Mesenchymal stem cell (in vitro differentiated cells and primary cell): ENCODE measurements around the gene PPP2R5D.
A peak's percentile ranks its signal among the peaks of the same experiment; 100 is the strongest.

Source experiments
- DNase-seq: peaks from one replicate; pipeline ENCODE4 v3.0.0-alpha.2; 2013
- H2AFZ ChIP-seq: one replicate; pipeline ENCODE4 v1.6.1; 2013; ENCODE audit warnings: low read depth, mild to moderate bottlenecking, control low read depth, inconsistent platforms, low read length, moderate library complexity
- H2AK5ac ChIP-seq: 2 replicates; pipeline ENCODE4 v1.6.1; 2013; ENCODE audit warnings: low read length, moderate library complexity, mild to moderate bottlenecking, inconsistent platforms; ENCODE audit not compliant: severe bottlenecking
- H2BK120ac ChIP-seq: one replicate; pipeline ENCODE4 v1.6.1; 2013; ENCODE audit warnings: low read depth, mild to moderate bottlenecking, inconsistent platforms, low read length, moderate library complexity
- H2BK12ac ChIP-seq, 2 experiments: one replicate each; pipeline ENCODE4 v1.6.1; 2013; ENCODE audit warnings: inconsistent platforms in 2 of 2, low read length in 2 of 2, mild to moderate bottlenecking in 2 of 2, moderate library complexity in 2 of 2, control low read depth in 1 of 2
- H2BK15ac ChIP-seq: one replicate; pipeline ENCODE4 v1.6.1; 2013; ENCODE audit warnings: mild to moderate bottlenecking, low read depth, inconsistent platforms; ENCODE audit not compliant: poor library complexity, severe bottlenecking
- H2BK5ac ChIP-seq: 2 replicates; pipeline ENCODE4 v1.6.1; 2013; ENCODE audit warnings: low read depth, mild to moderate bottlenecking, low read length, control low read depth, inconsistent platforms; ENCODE audit not compliant: poor library complexity, severe bottlenecking
- H3K14ac ChIP-seq, 2 experiments: one replicate each; pipeline ENCODE4 v1.6.1; 2013; ENCODE audit warnings: inconsistent platforms in 2 of 2, low read length in 2 of 2, control low read depth in 1 of 2, mild to moderate bottlenecking in 1 of 2, moderate library complexity in 1 of 2
- H3K18ac ChIP-seq, 2 experiments: one replicate each; pipeline ENCODE4 v1.6.1; 2013; ENCODE audit warnings: inconsistent platforms in 2 of 2, low read length in 2 of 2, control low read depth in 1 of 2, low read depth in 1 of 2, mild to moderate bottlenecking in 1 of 2
- H3K23ac ChIP-seq, 2 experiments: one replicate each; pipeline ENCODE4 v1.6.1; 2013; ENCODE audit warnings: inconsistent platforms in 2 of 2, low read length in 2 of 2, mild to moderate bottlenecking in 2 of 2, moderate library complexity in 2 of 2, control low read depth in 1 of 2
- H3K27ac ChIP-seq: 2 replicates; pipeline ENCODE4 v1.5.1; 2013; ENCODE audit warnings: mild to moderate bottlenecking, moderate library complexity, low read length, control low read depth, inconsistent platforms; ENCODE audit not compliant: poor library complexity, severe bottlenecking
- H3K27me3 ChIP-seq, 2 experiments: 2 replicates each; pipeline versions ENCODE4 v1.6.1 to v1.7.0; 2013; ENCODE audit warnings: low read length in 2 of 2, mild to moderate bottlenecking in 2 of 2, moderate library complexity in 2 of 2, control low read depth in 1 of 2, inconsistent platforms in 1 of 2; ENCODE audit not compliant: control insufficient read depth in 1 of 2, insufficient read depth in 1 of 2
- H3K36me3 ChIP-seq, 2 experiments: 2 replicates each; pipeline versions ENCODE4 v1.6.1 to v1.7.0; 2013; ENCODE audit warnings: low read length in 2 of 2, control low read depth in 1 of 2, inconsistent platforms in 1 of 2, low read depth in 1 of 2, mild to moderate bottlenecking in 1 of 2; ENCODE audit not compliant: insufficient read depth in 2 of 2, control insufficient read depth in 1 of 2
- H3K4ac ChIP-seq, 2 experiments: one replicate each; pipeline ENCODE4 v1.6.1; 2013; ENCODE audit warnings: inconsistent platforms in 2 of 2, low read length in 2 of 2, mild to moderate bottlenecking in 2 of 2, moderate library complexity in 2 of 2, control low read depth in 1 of 2, low read depth in 1 of 2
- H3K4me1 ChIP-seq: 2 replicates; pipeline ENCODE4 v1.6.1; 2013; ENCODE audit warnings: low read depth, low read length, control low read depth; ENCODE audit not compliant: control insufficient read depth, insufficient read depth
- H3K4me2 ChIP-seq: 2 replicates; pipeline ENCODE4 v1.6.1; 2013; ENCODE audit warnings: low read length, mild to moderate bottlenecking, inconsistent platforms; ENCODE audit not compliant: poor library complexity, severe bottlenecking
- H3K4me3 ChIP-seq, 2 experiments: 2 replicates each; pipeline versions ENCODE4 v1.5.1 to v1.7.0; 2013; ENCODE audit warnings: low read length in 2 of 2, mild to moderate bottlenecking in 2 of 2, control low read depth in 1 of 2, low read depth in 1 of 2; ENCODE audit not compliant: insufficient read depth in 1 of 2
- H3K79me1 ChIP-seq: replicated peaks from 2 replicates; pipeline ENCODE4 v1.6.1; 2013; ENCODE audit warnings: mild to moderate bottlenecking, control low read depth, low read length, inconsistent platforms; ENCODE audit not compliant: poor library complexity, severe bottlenecking
- H3K9ac ChIP-seq: 2 replicates; pipeline ENCODE4 v1.7.0; 2013; ENCODE audit warnings: mild to moderate bottlenecking, low read length, moderate library complexity
- H3K9me3 ChIP-seq: 2 replicates; pipeline ENCODE4 v1.7.0; 2013; ENCODE audit warnings: mild to moderate bottlenecking, low read length; ENCODE audit not compliant: control insufficient read depth
- H4K8ac ChIP-seq: one replicate; pipeline ENCODE4 v1.6.1; 2013; ENCODE audit warnings: inconsistent platforms, mild to moderate bottlenecking, low read length, moderate library complexity
- H4K91ac ChIP-seq: one replicate; pipeline ENCODE4 v1.6.1; 2013; ENCODE audit warnings: mild to moderate bottlenecking, low read length, inconsistent platforms
- WGBS: methylation state at CpG from one replicate; pipeline ENCODE4 v1.1.7; 2013; ENCODE audit warnings: mixed read lengths; 5-methylcytosine and 5-hydroxymethylcytosine counted together

PPP2R5D gene

DNA sequence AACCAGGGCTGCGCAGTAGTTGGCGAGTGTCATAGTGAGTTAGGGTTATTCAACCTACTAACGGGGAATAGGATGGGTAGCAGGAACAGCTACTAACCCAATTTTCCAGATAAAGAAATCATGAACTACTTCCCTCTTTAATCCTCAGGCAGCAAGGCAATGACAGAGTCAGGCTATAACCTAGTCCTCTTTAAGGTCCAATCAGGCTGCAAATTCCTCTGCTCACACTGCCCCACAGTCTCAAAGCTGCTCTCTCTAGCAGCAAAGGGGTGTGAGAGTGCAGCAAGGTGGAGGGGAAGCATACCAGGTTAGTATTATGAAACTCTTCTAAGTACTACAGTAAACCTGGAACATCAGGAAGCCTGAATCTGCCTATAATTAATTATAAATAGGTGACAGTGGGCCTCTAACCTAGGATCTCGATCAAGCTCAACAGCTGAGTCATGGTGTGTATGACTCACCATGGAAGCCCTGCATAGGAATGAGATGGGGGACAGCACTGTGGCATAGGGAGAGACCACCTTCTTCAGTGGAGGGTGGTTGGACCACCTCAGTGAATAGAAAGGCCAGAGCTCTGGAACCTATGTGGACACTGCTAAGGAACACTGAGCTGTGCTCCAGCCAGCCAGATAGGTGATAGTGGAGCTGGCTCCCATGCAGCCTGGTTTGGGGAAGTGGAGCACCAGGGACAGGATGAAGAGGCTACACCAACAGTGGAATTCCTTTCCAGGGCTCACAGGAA is 13.3 kb upstream of the PPP2R5D start:
- Histone ChIP-seq H3K4me2 (no peak overlapping the region), H3K9ac (no peak overlapping the region), H3K4me1 (peaks cover 8% of the 10 kb centered on the region), H3K36me3 (peaks cover 31 to 40% of the 10 kb centered on the region in 2 experiments), H2BK12ac (no peak overlapping the region), H4K91ac (no peak overlapping the region), H3K4me3 (no peak overlapping the region), H2BK120ac (no peak overlapping the region), H3K79me1 (peaks cover 15% of the 10 kb centered on the region), H3K27me3 (no peaks in the 10 kb centered on the region), H2AK5ac (no peak overlapping the region), H2BK15ac (no peak overlapping the region), H3K27ac (no peak overlapping the region), H3K9me3 (no peaks in the 10 kb centered on the region), H3K14ac (no peak overlapping the region), H4K8ac (peak overlapping the region; percentile 7), H2BK5ac (no peak overlapping the region), H3K4ac (no peak overlapping the region), H3K18ac (no peak overlapping the region), H3K23ac (no peak overlapping the region), H2AFZ (no peak overlapping the region)
- WGBS = 68% methylated on average over 4 of the region's 4 CpGs
- peak; percentile 65 for DNase-seq

DNA sequence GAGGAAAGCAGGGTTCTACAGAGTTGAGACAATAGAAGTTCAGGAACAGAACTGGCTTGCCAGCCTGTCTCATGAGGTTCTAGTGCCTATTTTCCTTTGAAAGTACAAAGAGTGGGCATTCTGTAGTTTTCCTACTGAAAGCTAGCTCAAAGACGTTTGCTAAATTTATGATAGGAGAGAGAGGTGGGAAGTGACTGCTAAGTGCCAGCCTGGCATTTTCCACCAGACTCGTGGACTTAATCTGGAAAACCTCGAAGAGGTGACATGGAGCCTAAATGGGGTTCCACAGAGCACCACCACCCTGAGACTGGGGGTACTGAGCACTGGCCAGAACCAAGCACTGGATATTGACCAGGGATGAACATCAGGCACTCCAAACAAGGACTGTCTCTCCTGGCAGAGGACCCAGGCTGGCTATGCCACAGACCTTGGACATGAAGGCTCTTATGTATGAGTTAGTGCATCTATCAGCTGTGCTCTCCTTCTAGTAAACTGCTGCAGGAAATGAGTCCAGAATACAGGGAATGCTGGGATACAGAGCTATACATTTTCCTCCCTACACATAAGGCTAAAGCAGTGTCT is 12.5 kb upstream of the PPP2R5D start:
- Histone ChIP-seq H3K18ac (no peak overlapping the region), H4K8ac (no peak overlapping the region), H2BK12ac (no peak overlapping the region), H3K14ac (no peak overlapping the region), H3K23ac (no peak overlapping the region), H2AFZ (no peak overlapping the region), H2BK120ac (no peak overlapping the region), H3K9ac (no peak overlapping the region), H3K79me1 (peaks cover 15% of the 10 kb centered on the region), H4K91ac (no peak overlapping the region), H3K4me1 (peaks cover 8% of the 10 kb centered on the region), H2BK5ac (no peak overlapping the region), H3K9me3 (no peaks in the 10 kb centered on the region), H3K36me3 (peaks cover 25 to 33% of the 10 kb centered on the region in 2 experiments), H3K27me3 (no peaks in the 10 kb centered on the region), H3K4me3 (no peak overlapping the region), H2BK15ac (no peak overlapping the region), H2AK5ac (no peak overlapping the region), H3K27ac (no peak overlapping the region), H3K4me2 (no peak overlapping the region), H3K4ac (no peak overlapping the region)
- WGBS = 96% methylated on average over 3 of the region's 3 CpGs
- DNase-seq = no peak

DNA sequence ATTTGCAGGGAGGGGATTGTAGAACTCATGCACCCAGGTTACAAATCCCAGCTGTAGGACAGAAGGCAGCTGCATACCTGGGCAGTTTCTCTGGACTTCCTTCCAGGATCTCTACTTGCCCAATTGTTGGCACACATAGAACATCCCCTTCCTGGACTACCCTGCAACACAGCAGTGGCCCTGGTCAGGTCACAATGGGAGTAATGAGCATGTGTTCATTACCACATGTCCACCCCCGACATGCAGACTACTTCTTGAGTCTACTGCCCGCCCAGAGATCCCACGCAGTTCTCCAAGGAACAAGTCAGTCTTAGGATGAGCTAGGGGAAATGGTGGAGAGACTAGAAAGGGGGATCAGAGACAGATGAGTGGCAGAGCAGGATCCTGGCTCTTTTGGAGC is 10.4 kb upstream of the PPP2R5D start:
- Histone ChIP-seq H3K4ac (no peak overlapping the region), H2BK15ac (no peak overlapping the region), H3K4me1 (peaks cover 13% of the 10 kb centered on the region), H3K4me3 (no peak overlapping the region), H3K14ac (no peak overlapping the region), H2BK120ac (no peak overlapping the region), H3K79me1 (peaks cover 20% of the 10 kb centered on the region), H4K91ac (no peak overlapping the region), H2AK5ac (no peak overlapping the region), H3K9me3 (no peaks in the 10 kb centered on the region), H3K27me3 (no peaks in the 10 kb centered on the region), H3K27ac (no peak overlapping the region), H4K8ac (no peak overlapping the region), H3K36me3 (peaks cover 15 to 18% of the 10 kb centered on the region in 2 experiments), H2BK5ac (no peak overlapping the region), H2AFZ (no peak overlapping the region), H2BK12ac (no peak overlapping the region), H3K18ac (no peak overlapping the region), H3K9ac (no peak overlapping the region), H3K23ac (no peak overlapping the region), H3K4me2 (no peak overlapping the region)
- DNase-seq = no peak
- 97% methylated on average over 3 of the region's 3 CpGs for WGBS

DNA sequence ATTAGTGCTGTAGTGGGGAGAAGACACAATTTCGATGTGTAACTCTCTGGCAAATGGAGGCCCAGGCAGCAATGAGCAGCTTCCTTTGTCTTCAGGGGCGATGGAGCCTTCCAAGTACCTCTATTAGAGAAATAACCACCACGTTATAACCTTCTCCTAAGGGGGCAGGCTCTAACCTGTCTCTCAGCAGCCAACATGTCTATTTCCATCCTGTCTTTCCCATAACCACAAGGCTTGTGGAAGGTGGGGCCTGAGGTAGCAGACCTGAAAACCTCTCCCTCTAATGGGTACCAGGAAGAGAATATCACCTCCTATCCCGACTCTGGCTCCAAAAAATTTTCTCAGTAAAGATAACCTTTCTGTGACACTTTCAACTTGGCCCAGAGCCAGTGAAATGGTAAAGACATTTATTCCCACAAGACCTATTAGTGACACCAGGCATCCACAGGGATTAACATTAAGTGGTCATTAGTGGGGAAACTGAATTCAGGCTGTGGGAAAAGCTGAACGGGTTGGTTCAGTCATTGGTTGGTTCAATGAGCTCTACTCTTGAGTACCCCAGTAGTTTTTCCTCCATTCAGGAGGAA is 9.4 kb upstream of the PPP2R5D start:
- Histone ChIP-seq H3K14ac (no peak overlapping the region), H2BK120ac (no peak overlapping the region), H3K27me3 (no peaks in the 10 kb centered on the region), H4K8ac (no peak overlapping the region), H3K18ac (no peak overlapping the region), H3K4ac (no peak overlapping the region), H3K27ac (no peak overlapping the region), H3K36me3 (peaks cover 8 to 9% of the 10 kb centered on the region in 2 experiments), H2BK12ac (no peak overlapping the region), H2BK15ac (no peak overlapping the region), H3K9ac (no peak overlapping the region), H4K91ac (no peak overlapping the region), H3K79me1 (peaks cover 13% of the 10 kb centered on the region), H3K4me3 (no peak overlapping the region), H3K4me1 (peaks cover 15% of the 10 kb centered on the region), H3K23ac (no peak overlapping the region), H3K4me2 (no peak overlapping the region), H2AK5ac (no peak overlapping the region), H3K9me3 (no peaks in the 10 kb centered on the region), H2AFZ (no peak overlapping the region), H2BK5ac (no peak overlapping the region)
- no peak for DNase-seq
- 100% methylated on average over 5 of the region's 5 CpGs for WGBS
